22Rv1 (cell line): Measurements from ENCODE around the gene MAP3K7CL.

Experiments used
- H3K27ac ChIP-seq: fragments of 450-650 bp; 2 replicates; pipeline ENCODE4 v1.5.1; 2017
- CTCF ChIP-seq: fragments of 450-650 bp; IDR thresholded peaks from 2 replicates; pipeline ENCODE4 v1.5.1; 2017; ENCODE audit warnings: mild to moderate bottlenecking
- ZFX ChIP-seq: fragments of 450-650 bp; IDR thresholded peaks from 2 replicates; pipeline ENCODE4 v1.6.1; 2017; ENCODE audit warnings: antibody characterized with exemption, borderline replicate concordance

The MAP3K7CL gene

DNA sequence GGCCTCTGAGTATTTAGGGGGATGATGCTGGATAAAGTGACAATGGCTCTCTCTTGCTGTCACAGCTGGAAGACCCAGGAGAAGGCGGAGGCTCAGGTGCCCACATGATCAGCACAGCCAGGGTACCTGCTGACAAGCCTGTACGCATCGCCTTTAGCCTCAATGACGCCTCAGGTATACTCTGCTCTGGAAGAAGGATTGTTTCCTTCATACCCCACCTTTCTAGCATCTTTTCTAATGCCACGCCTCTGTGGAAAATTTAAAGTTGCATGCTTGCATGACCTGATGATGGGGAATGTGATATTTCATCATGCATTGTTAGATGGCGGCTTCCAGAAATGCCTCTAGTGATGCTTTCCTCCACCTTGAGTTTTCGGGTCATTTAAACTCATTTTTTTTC, 2.8 kb downstream of the MAP3K7CL start:
- no peak for TF ChIP-seq ZFX
- no peak for TF ChIP-seq CTCF
- H3K27ac ChIP-seq = no peak overlapping the region

DNA sequence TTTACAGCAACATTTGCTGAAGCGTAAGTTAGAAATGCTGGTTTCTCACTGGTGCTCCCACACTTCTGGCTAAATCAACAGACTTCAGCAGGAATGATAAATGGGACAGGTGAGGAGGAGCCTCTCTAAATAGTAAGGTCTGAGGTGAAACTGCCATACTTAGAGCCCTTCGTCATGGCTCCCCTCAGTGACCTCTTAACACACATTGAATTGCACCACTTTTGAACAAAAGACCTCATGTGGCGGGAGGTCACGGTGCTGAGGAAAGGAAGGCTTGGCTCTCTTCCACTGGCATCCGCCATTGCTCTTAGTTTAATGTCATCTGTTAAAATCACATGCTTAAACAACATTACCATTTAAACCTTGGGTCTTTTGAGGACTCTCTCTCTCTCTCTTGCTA, 3.4 kb downstream of the MAP3K7CL start:
- TF ChIP-seq CTCF (no peak), ZFX (no peak)
- no peak overlapping the region for H3K27ac ChIP-seq

DNA sequence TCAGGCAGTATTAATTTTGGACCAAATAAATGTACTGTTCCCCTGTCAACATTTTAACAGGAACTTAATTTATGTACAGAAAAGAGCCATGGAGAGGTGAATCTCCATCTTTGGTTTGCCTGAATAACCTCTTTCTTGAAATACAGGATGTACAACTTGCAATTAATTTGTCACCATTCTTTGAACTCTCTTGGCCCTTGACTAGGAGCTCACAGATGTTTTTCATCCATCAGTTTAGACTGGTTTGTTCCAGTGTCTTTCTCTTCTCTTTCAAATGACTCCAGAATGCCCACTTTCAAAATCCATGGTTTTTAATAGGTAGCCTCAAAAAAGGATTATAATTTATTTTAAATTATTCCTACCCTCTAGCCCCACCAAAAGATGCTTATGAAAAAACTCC, 5.0 kb downstream of the MAP3K7CL start:
- no peak for TF ChIP-seq CTCF
- TF ChIP-seq ZFX = no peak
- H3K27ac ChIP-seq = no peak overlapping the region

DNA sequence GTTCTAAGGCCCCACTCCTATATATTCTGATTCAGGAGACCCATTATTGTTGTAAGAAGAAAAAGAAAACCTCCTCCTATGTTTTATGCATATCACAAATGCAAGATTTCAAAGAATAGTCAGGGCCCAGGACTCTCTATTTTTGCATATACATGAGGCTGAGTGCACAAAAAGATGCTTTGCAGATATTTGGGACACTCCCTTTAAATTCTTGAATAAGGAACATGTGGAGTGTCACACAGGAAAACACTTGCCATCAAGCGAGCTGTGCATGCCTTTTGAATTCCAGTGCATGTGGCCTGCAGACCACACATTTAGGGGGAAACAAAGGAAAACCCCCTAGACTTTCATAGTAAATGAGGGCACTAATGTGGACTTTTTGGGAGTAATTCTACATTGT, 5.6 kb downstream of the MAP3K7CL start:
- no peak overlapping the region for H3K27ac ChIP-seq
- TF ChIP-seq CTCF (no peak), ZFX (no peak)

GRCh38 chr21:29144736-29145353, 14.4 kb downstream of the MAP3K7CL start:
- peak overlapping the region; percentile 67 for H3K27ac ChIP-seq

GRCh38 chr21:29145354-29145782, 14.9 kb downstream of the MAP3K7CL start:
- H3K27ac ChIP-seq = peak overlapping the region; percentile 67
- TF ChIP-seq ZFX (no peak), CTCF (no peak)

More at GRCh38 chr21:29144736-29145353, 14.4 kb downstream of the MAP3K7CL start:
- no peak for TF ChIP-seq ZFX
- TF ChIP-seq CTCF = no peak

GRCh38 chr21:29145852-29146453, 15.5 kb downstream of the MAP3K7CL start:
- TF ChIP-seq CTCF (no peak), ZFX (no peak)
- H3K27ac ChIP-seq = peak overlapping the region; percentile 67
